HepG2 (cell line): Measurements from ENCODE around the gene ALG14. TPM values are rescaled to one million over a fixed set of nuclear protein-coding genes. Genes with fewer than 3 reads are reported as not detected.
A peak's percentile ranks its signal among the peaks of the same experiment; 100 is the strongest.

Experiments used
- ATAC-seq: fragments of 200-7000 bp; cut with Tn5 transposase; 3 replicates; pipeline ENCODE4 v1.9.1; 2020; ENCODE audit warnings: mild to moderate bottlenecking, moderate library complexity
- BruUV-seq: library from RNA; stranded (reverse); fragments of 400-500 nt; replicated peaks from 2 replicates; lab custom pipeline; 2021; lab: Mats Ljungman, UMichigan
- CTCF ChIA-PET: fragments of 300-600 bp; formaldehyde crosslinking; extraction: SDS; loops from one replicate; lab custom pipeline; 2021; ENCODE audit warnings: low total read pairs, inconsistent platforms, low intra/inter-chr PET ratio; lab: Yijun Ruan, JAX
- POLR2A ChIA-PET: fragments of 350-600 bp; sonication (Branson Sonifier 250); formaldehyde crosslinking; loops from one replicate; lab custom pipeline; 2020; ENCODE audit warnings: antibody characterized with exemption, inconsistent platforms; lab: Yijun Ruan, JAX
- DNase-seq: peaks from one replicate; pipeline ENCODE4 v3.0.0-alpha.2; 2015; ENCODE audit warnings: low spot score
- FAIRE-seq: peaks from 3 replicates; lab custom pipeline; 2011; peaks lifted over from hg19 to GRCh38; lab: Jason Lieb, UNC
- H2AFZ ChIP-seq: one replicate; pipeline ENCODE4 v1.6.1; 2011; ENCODE audit warnings: low read length, inconsistent platforms
- H3K27ac ChIP-seq: fragments of 300-600 bp; 3 replicates; pipeline ENCODE4 v1.8.0; 2011; ENCODE audit warnings: mixed run types, mild to moderate bottlenecking, mixed read lengths, low read length, inconsistent platforms; ENCODE audit not compliant: insufficient read depth; ENCODE audit errors: extremely low read length
- H3K27me3 ChIP-seq, 2 experiments: fragments of 200-600 bp in 1 of 2; 2 replicates in 1 of 2; 3 replicates in 1 of 2; pipeline versions ENCODE4 v1.6.0 to v1.8.0; 2011; ENCODE audit warnings: low read length in 2 of 2, mild to moderate bottlenecking in 2 of 2, moderate library complexity in 2 of 2, inconsistent platforms in 1 of 2; ENCODE audit not compliant: insufficient read depth in 2 of 2, control insufficient read depth in 1 of 2
- H3K36me3 ChIP-seq, 2 experiments: fragments of 200-600 bp in 1 of 2; replicated peaks in 1 of 2; 2 replicates in 1 of 2; 3 replicates in 1 of 2; pipeline versions ENCODE4 v1.5.1 to v1.8.0; 2011; ENCODE audit warnings: low read length in 2 of 2, inconsistent platforms in 1 of 2; ENCODE audit not compliant: insufficient read depth in 2 of 2, control insufficient read depth in 1 of 2
- H3K4me1 ChIP-seq: 2 replicates; pipeline ENCODE4 v1.5.1; 2012; ENCODE audit warnings: low read length, inconsistent platforms; ENCODE audit not compliant: insufficient read depth
- H3K4me2 ChIP-seq: 2 replicates; pipeline ENCODE4 v1.6.0; 2011; ENCODE audit warnings: low read depth, low read length, inconsistent platforms
- H3K4me3 ChIP-seq, 3 experiments: fragments of 200-600 bp in 1 of 3; sonication (generic), shearing (Covaris generic) in 1 of 3; replicated peaks in 1 of 3; 2 replicates each; pipeline ENCODE4 v1.5.1; 2011 to 2016; ENCODE audit warnings: low read length in 3 of 3, inconsistent platforms in 2 of 3, low read depth in 2 of 3, mild to moderate bottlenecking in 2 of 3, control low read depth in 1 of 3, mixed read lengths in 1 of 3; ENCODE audit not compliant: insufficient read depth in 1 of 3
- H3K79me2 ChIP-seq: one replicate; pipeline ENCODE4 v1.6.1; 2011; ENCODE audit warnings: low read length, inconsistent platforms; ENCODE audit not compliant: insufficient read depth
- H3K9ac ChIP-seq: 2 replicates; pipeline ENCODE4 v1.6.0; 2011; ENCODE audit warnings: mild to moderate bottlenecking, low read depth, low read length, inconsistent platforms; ENCODE audit not compliant: insufficient read depth
- H3K9me3 ChIP-seq: 2 replicates; pipeline ENCODE4 v1.5.1; 2012; ENCODE audit warnings: mild to moderate bottlenecking, low read length
- H4K20me1 ChIP-seq: 2 replicates; pipeline ENCODE4 v1.6.0; 2011; ENCODE audit warnings: inconsistent platforms, mild to moderate bottlenecking, low read length, moderate library complexity; ENCODE audit not compliant: insufficient read depth
- ARID5B ChIP-seq: IDR thresholded peaks from 2 replicates; pipeline ENCODE4 v1.4.0; 2020; ENCODE audit warnings: mild to moderate bottlenecking, missing genetic modification reagents
- ATF4 ChIP-seq, 2 experiments: fragments of 450-650 bp in 1 of 2; sonication (generic) in 1 of 2; formaldehyde crosslinking; IDR thresholded peaks; 2 replicates each; pipeline versions ENCODE4 v1.5.0 to v1.8.0; 2020 to 2022; ENCODE audit warnings: mild to moderate bottlenecking in 1 of 2, missing genetic modification reagents in 1 of 2
- BCL3 ChIP-seq: sonication (generic); formaldehyde crosslinking; IDR thresholded peaks from 2 replicates; pipeline ENCODE4 v1.5.1; 2020; ENCODE audit warnings: mild to moderate bottlenecking, missing genetic modification reagents, moderate library complexity
- FOXC1 ChIP-seq: sonication (generic); formaldehyde crosslinking; IDR thresholded peaks from 2 replicates; pipeline ENCODE4 v1.8.0; 2022; ENCODE audit warnings: mild to moderate bottlenecking, missing genetic modification reagents, borderline replicate concordance
- HNF4A ChIP-seq: sonication (generic); formaldehyde crosslinking; IDR thresholded peaks from 2 replicates; pipeline ENCODE4 v1.4.0; 2020; ENCODE audit warnings: missing genetic modification reagents
- MIXL1 ChIP-seq: IDR thresholded peaks from 2 replicates; pipeline ENCODE4 v1.6.1; 2016
- NCOA5 ChIP-seq: sonication (generic); formaldehyde crosslinking; IDR thresholded peaks from 2 replicates; pipeline ENCODE4 v1.4.0; 2020; ENCODE audit warnings: missing genetic modification reagents
- PCBP1 ChIP-seq: fragments of 200-400 bp; formaldehyde crosslinking; IDR thresholded peaks from 2 replicates; pipeline ENCODE4 v1.6.1; 2017; ENCODE audit warnings: mild to moderate bottlenecking, low read depth, low read length, borderline replicate concordance
- SOX5 ChIP-seq: IDR thresholded peaks from 2 replicates; pipeline ENCODE4 v1.6.1; 2016; ENCODE audit warnings: borderline replicate concordance
- TEF ChIP-seq: sonication (generic); formaldehyde crosslinking; IDR thresholded peaks from 2 replicates; pipeline ENCODE4 v1.5.0; 2020; ENCODE audit warnings: missing genetic modification reagents
- ZNF282 ChIP-seq: fragments of 450-650 bp; IDR thresholded peaks from 2 replicates; pipeline ENCODE4 v1.6.1; 2018; ENCODE audit not compliant: partially characterized antibody
- ZNF33B ChIP-seq: sonication (generic); formaldehyde crosslinking; IDR thresholded peaks from 2 replicates; pipeline ENCODE4 v1.5.1; 2020; ENCODE audit warnings: mild to moderate bottlenecking, missing genetic modification reagents
- ZNF343 ChIP-seq: sonication (generic); formaldehyde crosslinking; IDR thresholded peaks from 2 replicates; pipeline ENCODE4 v1.4.0; 2020; ENCODE audit warnings: mild to moderate bottlenecking, missing genetic modification reagents
- ZNF441 ChIP-seq: sonication (generic); formaldehyde crosslinking; IDR thresholded peaks from 2 replicates; pipeline ENCODE4 v1.7.0; 2021; ENCODE audit warnings: missing genetic modification reagents, borderline replicate concordance
- ZNF597 ChIP-seq: sonication (generic); formaldehyde crosslinking; IDR thresholded peaks from 2 replicates; pipeline ENCODE4 v1.5.0; 2020; ENCODE audit warnings: missing genetic modification reagents
- WGBS: methylation state at CpG from one replicate; pipeline ENCODE4 v1.1.6; 2017; ENCODE audit warnings: low lambda C conversion rate; 5-methylcytosine and 5-hydroxymethylcytosine counted together
- in situ Hi-C: cut with HindIII; loops from 2 replicates; pipeline ENCODE4 v1.10.0; 2017; ENCODE audit warnings: low pct_unique_long_range_greater_than_20kb; ENCODE audit not compliant: extremely low pct_ligation_motif_present
- intact Hi-C: fragments of 100-400 bp; cut with micrococcal nuclease; formaldehyde crosslinking; loops from one replicate; pipeline ENCODE4 v1.10.0; 2022; ENCODE audit not compliant: unreplicated experiment
- polyA plus RNA-seq, 8 experiments: library from polyadenylated mRNA; depleted of rRNA in 3 of 8; stranded (reverse) in 7 of 8; unstranded in 1 of 8; fragments of >200 nt; fragmentation: Illumina TruSeq in 4 of 8; extraction: Trizol in 4 of 8; gene quantifications; 2 replicates each; pipeline versions ENCODE4 v1.2.1 to v1.2.3, GENCODE V29; 2011 to 2016; ENCODE audit warnings: low read depth in 4 of 8, missing spikeins in 1 of 8, mixed read lengths in 1 of 8; ENCODE audit not compliant: insufficient read depth in 1 of 8
- total RNA-seq, 5 experiments: library from RNA; depleted of rRNA; stranded (reverse); fragments of >200 nt; fragmentation: Illumina TruSeq; extraction: Trizol; gene quantifications; 2 replicates each; pipeline ENCODE4 v1.2.3, GENCODE V29; 2016; ENCODE audit warnings: low read depth in 1 of 5

Gene ALG14
- total and polyA plus RNA-seq, 2 of the 13 experiments (the other 11 are each of a cell fraction or from before 2014, with no cell fraction given), result 4.5 to 12.7 TPM

GRCh38 chr1:94980582-94981574 lies 91.9 kb downstream of the ALG14 start:
- no peak overlapping the region for H3K9ac ChIP-seq
- DNase-seq, result peak; percentile 48
- CTCF ChIA-PET, result no interaction called here
- no peak for TF ChIP-seq ZNF282
- TF ChIP-seq ZNF597 (CRISPR knock-in tag), result no peak
- TF ChIP-seq ZNF441 (CRISPR knock-in tag), result no peak
- no peak for TF ChIP-seq BCL3 (CRISPR knock-in tag)
- peak; percentile 22; the same call in 1 of the 2 replicates for TF ChIP-seq MIXL1 (CRISPR knock-in tag)
- TF ChIP-seq ZNF33B (CRISPR knock-in tag), result no peak
- TF ChIP-seq TEF, result no peak
- TF ChIP-seq ZNF343 (CRISPR knock-in tag), result no peak
- no peak for TF ChIP-seq FOXC1 (CRISPR knock-in tag)
- no peak for TF ChIP-seq PCBP1
- TF ChIP-seq ATF4 (CRISPR knock-in tag; IDR thresholded peaks at IDR 0.05), result no peak
- TF ChIP-seq NCOA5 (CRISPR knock-in tag), result no peak
- peak; percentile 16; the same call in 1 of the 2 replicates for TF ChIP-seq SOX5 (CRISPR knock-in tag)
- peak; percentile 49 for TF ChIP-seq ARID5B (CRISPR knock-in tag)
- TF ChIP-seq HNF4A (CRISPR knock-in tag), result peak; percentile 71

More at GRCh38 chr1:94980582-94981574, 91.9 kb downstream of the ALG14 start:
- 79% methylated on average over 6 of the region's 6 CpGs for whole genome bisulfite sequencing
- Histone ChIP-seq H4K20me1 (no peaks in the 10 kb centered on the region), H2AFZ (no peak overlapping the region), H3K4me3 (no peak overlapping the region), H3K36me3 (no peaks in the 10 kb centered on the region; a peak in 3 of 5 replicates), H3K27ac (peak overlapping the region; percentile 28), H3K9me3 (no peaks in the 10 kb centered on the region), H3K79me2 (no peaks in the 10 kb centered on the region), H3K27me3 (no peaks in the 10 kb centered on the region), H3K4me1 (peaks cover 39% of the 10 kb centered on the region), H3K4me2 (peak overlapping the region; percentile 41)
- POLR2A ChIA-PET, result no interaction called here
- intact Hi-C loops, result no loop called here
- in situ Hi-C loops, result no loop called here
- FAIRE-seq (peak; percentile 48), ATAC-seq (peak; percentile 97)
- BruUV-seq, result no TSS peak
